ENCODE data around the gene IL4. TPM values are rescaled to one million over a fixed set of nuclear protein-coding genes. Genes with fewer than 3 reads are reported as not detected.

IL4 gene
- polyA plus RNA-seq, 3 donors = not detected

GRCh38 chr5:132655821-132656773 is 17.7 kb upstream of the IL4 start:
- Mint-ChIP-seq H3K9me3 (peaks cover 0 to 13% (median 5%) of the 10 kb centered on the region in 7 donors), H3K4me1 (peaks cover 10% of the 10 kb centered on the region), H3K27ac (no peak overlapping the region), H3K4me3 (peak overlapping the region in 1 of 2 donors; percentile 85), H3K36me3 (peaks cover 2 to 4% of the 10 kb centered on the region in 2 donors), H3K27me3 (ENCODE audit: low read depth in 3 of 3) (peaks cover 49 to 58% (median 50%) of the 10 kb centered on the region in 3 donors)
- Histone ChIP-seq H4K20me1 (ENCODE audit: insufficient read depth, low read length) (no peaks in the 10 kb centered on the region), H3K36me3 (replicated peaks in 1 of 2; ENCODE audit: control insufficient read depth in 1 of 2, insufficient read depth in 2 of 2, low read length in 2 of 2) (no peaks in the 10 kb centered on the region), H3K27me3 (ENCODE audit: control insufficient read depth in 2 of 2, insufficient read depth in 2 of 2, low read length in 2 of 2) (peaks cover 27 to 49% of the 10 kb centered on the region in 2 donors), H3K4me1 (ENCODE audit: control insufficient read depth in 1 of 2, insufficient read depth in 2 of 2, low read length in 2 of 2) (peaks cover 7 to 12% of the 10 kb centered on the region in 2 donors), H3K9ac (ENCODE audit: insufficient read depth, low read length, poor library complexity, severe bottlenecking) (no peak overlapping the region), H3K9me3 (replicated peaks in 1 of 2; ENCODE audit: control insufficient read depth in 1 of 2, insufficient read depth in 1 of 2, low read length in 2 of 2) (peaks cover 0 to 15% of the 10 kb centered on the region in 2 donors), H3K79me2 (ENCODE audit: insufficient read depth, low read length) (no peaks in the 10 kb centered on the region), H3K4me3 (replicated peaks in 1 of 3; ENCODE audit: low read depth in 2 of 3, low read length in 3 of 3) (no peak overlapping the region), H3K4me2 (replicated peaks; ENCODE audit: extremely low read depth, low read length, poor library complexity, severe bottlenecking) (peak overlapping the region; percentile 56), H2AFZ (ENCODE audit: insufficient read depth, low read depth, low read length, poor library complexity, severe bottlenecking) (peak overlapping the region; percentile 53), H3K27ac (ENCODE audit: low read depth in 1 of 2, low read length in 2 of 2) (no peak overlapping the region)
- no peak for DNase-seq
- TF ChIP-seq, protein P1, sequence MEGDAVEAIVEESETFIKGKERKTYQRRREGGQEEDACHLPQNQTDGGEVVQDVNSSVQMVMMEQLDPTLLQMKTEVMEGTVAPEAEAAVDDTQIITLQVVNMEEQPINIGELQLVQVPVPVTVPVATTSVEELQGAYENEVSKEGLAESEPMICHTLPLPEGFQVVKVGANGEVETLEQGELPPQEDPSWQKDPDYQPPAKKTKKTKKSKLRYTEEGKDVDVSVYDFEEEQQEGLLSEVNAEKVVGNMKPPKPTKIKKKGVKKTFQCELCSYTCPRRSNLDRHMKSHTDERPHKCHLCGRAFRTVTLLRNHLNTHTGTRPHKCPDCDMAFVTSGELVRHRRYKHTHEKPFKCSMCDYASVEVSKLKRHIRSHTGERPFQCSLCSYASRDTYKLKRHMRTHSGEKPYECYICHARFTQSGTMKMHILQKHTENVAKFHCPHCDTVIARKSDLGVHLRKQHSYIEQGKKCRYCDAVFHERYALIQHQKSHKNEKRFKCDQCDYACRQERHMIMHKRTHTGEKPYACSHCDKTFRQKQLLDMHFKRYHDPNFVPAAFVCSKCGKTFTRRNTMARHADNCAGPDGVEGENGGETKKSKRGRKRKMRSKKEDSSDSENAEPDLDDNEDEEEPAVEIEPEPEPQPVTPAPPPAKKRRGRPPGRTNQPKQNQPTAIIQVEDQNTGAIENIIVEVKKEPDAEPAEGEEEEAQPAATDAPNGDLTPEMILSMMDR (IDR thresholded peaks at IDR 0.05) = no peak
- intact Hi-C loops (cut with micrococcal nuclease) = no loop called here
- 9% methylated on average over 69 of the region's 92 CpGs for WGBS (ENCODE audit: insufficient coverage)

- no peak overlapping the region for H3K4me3 ChIP-seq (replicated peaks in 1 of 3; ENCODE audit: low read depth in 2 of 3, low read length in 3 of 3)
- no peak overlapping the region for H3K9ac ChIP-seq (ENCODE audit: insufficient read depth, low read length, poor library complexity, severe bottlenecking)
- H3K4me2 ChIP-seq (replicated peaks; ENCODE audit: extremely low read depth, low read length, poor library complexity, severe bottlenecking) = peak overlapping the region; percentile 56
- Mint-ChIP-seq H3K27me3 (ENCODE audit: low read depth in 3 of 3) (peaks cover 46 to 56% (median 51%) of the 10 kb centered on the region in 3 donors), H3K27ac (no peak overlapping the region), H3K36me3 (peaks cover 2 to 4% of the 10 kb centered on the region in 2 donors), H3K4me1 (peaks cover 10% of the 10 kb centered on the region), H3K9me3 (peaks cover 0 to 13% (median 5%) of the 10 kb centered on the region in 7 donors), H3K4me3 (peak overlapping the region in 1 of 2 donors; percentile 85)
- no peaks in the 10 kb centered on the region for H3K79me2 ChIP-seq (ENCODE audit: insufficient read depth, low read length)
- no peak for DNase-seq
- WGBS (ENCODE audit: insufficient coverage) = 31% methylated on average over 5 of the region's 12 CpGs
- peak overlapping the region; percentile 53 for H2AFZ ChIP-seq (ENCODE audit: insufficient read depth, low read depth, low read length, poor library complexity, severe bottlenecking)
- TF ChIP-seq, protein P1 (IDR thresholded peaks at IDR 0.05) = no peak
- peaks cover 0 to 15% of the 10 kb centered on the region in 2 donors for H3K9me3 ChIP-seq (replicated peaks in 1 of 2; ENCODE audit: control insufficient read depth in 1 of 2, insufficient read depth in 1 of 2, low read length in 2 of 2)
- intact Hi-C loops (cut with micrococcal nuclease) = no loop called here
- no peaks in the 10 kb centered on the region for H3K36me3 ChIP-seq (replicated peaks in 1 of 2; ENCODE audit: control insufficient read depth in 1 of 2, insufficient read depth in 2 of 2, low read length in 2 of 2)
- no peaks in the 10 kb centered on the region for H4K20me1 ChIP-seq (ENCODE audit: insufficient read depth, low read length)
- peaks cover 25 to 49% of the 10 kb centered on the region in 2 donors for H3K27me3 ChIP-seq (ENCODE audit: control insufficient read depth in 2 of 2, insufficient read depth in 2 of 2, low read length in 2 of 2)
- no peak overlapping the region for H3K27ac ChIP-seq (ENCODE audit: low read depth in 1 of 2, low read length in 2 of 2)
- peaks cover 7 to 12% of the 10 kb centered on the region in 2 donors for H3K4me1 ChIP-seq (ENCODE audit: control insufficient read depth in 1 of 2, insufficient read depth in 2 of 2, low read length in 2 of 2)
Observed at GRCh38 chr5:132656774-132657355, 16.9 kb upstream of the IL4 start.
